HG02642 (cell line): ENCODE data around the gene SGO1.

Source experiments
- ATAC-seq: cut with Tn5 transposase; IDR thresholded peaks from one replicate; pipeline ENCODE4 v1.9.1; 2021; ENCODE audit warnings: mild to moderate bottlenecking; ENCODE audit not compliant: unreplicated experiment, poor library complexity

The SGO1 gene

GRCh38 chr3:20161714-20162113, 24.3 kb downstream of the SGO1 start:
- ATAC-seq = no peak

GRCh38 chr3:20160230-20160629, 25.8 kb downstream of the SGO1 start:
- ATAC-seq = no peak

GRCh38 chr3:20154928-20155327, 31.1 kb downstream of the SGO1 start:
- ATAC-seq = no peak

- ATAC-seq = no peak
Observed at GRCh38 chr3:20154078-20154477, 31.9 kb downstream of the SGO1 start.

GRCh38 chr3:20148466-20148865, 37.5 kb downstream of the SGO1 start:
- no peak for ATAC-seq

- ATAC-seq = no peak
Observed at GRCh38 chr3:20147361-20147760, 38.6 kb downstream of the SGO1 start.

GRCh38 chr3:20146301-20146700, 39.7 kb downstream of the SGO1 start:
- no peak for ATAC-seq

- ATAC-seq = no peak
Observed at GRCh38 chr3:20145874-20146273, 40.1 kb downstream of the SGO1 start.

GRCh38 chr3:20143519-20143918, 42.5 kb downstream of the SGO1 start:
- ATAC-seq = no peak

- no peak for ATAC-seq
Observed at GRCh38 chr3:20142517-20142916, 43.5 kb downstream of the SGO1 start.

- no peak for ATAC-seq
Observed at GRCh38 chr3:20141851-20142250, 44.2 kb downstream of the SGO1 start.

GRCh38 chr3:20141316-20141715, 44.7 kb downstream of the SGO1 start:
- no peak for ATAC-seq

GRCh38 chr3:20140881-20141280, 45.1 kb downstream of the SGO1 start:
- no peak for ATAC-seq

GRCh38 chr3:20137647-20138046, 48.4 kb downstream of the SGO1 start:
- ATAC-seq = no peak

GRCh38 chr3:20136231-20136630, 49.8 kb downstream of the SGO1 start:
- ATAC-seq = no peak

- ATAC-seq = no peak
Observed at GRCh38 chr3:20130106-20130505, 55.9 kb downstream of the SGO1 start.

- no peak for ATAC-seq
Observed at GRCh38 chr3:20128358-20128757, 57.6 kb downstream of the SGO1 start.

GRCh38 chr3:20125897-20126296, 60.1 kb downstream of the SGO1 start:
- ATAC-seq = peak; percentile 99

GRCh38 chr3:20125289-20125688, 60.7 kb downstream of the SGO1 start:
- no peak for ATAC-seq

- no peak for ATAC-seq
Observed at GRCh38 chr3:20123131-20123652, 62.8 kb downstream of the SGO1 start.

- ATAC-seq = no peak
Observed at GRCh38 chr3:20121088-20121487, 64.9 kb downstream of the SGO1 start.
